Measurements from ENCODE around the gene EXOC6B.

The EXOC6B gene

DNA sequence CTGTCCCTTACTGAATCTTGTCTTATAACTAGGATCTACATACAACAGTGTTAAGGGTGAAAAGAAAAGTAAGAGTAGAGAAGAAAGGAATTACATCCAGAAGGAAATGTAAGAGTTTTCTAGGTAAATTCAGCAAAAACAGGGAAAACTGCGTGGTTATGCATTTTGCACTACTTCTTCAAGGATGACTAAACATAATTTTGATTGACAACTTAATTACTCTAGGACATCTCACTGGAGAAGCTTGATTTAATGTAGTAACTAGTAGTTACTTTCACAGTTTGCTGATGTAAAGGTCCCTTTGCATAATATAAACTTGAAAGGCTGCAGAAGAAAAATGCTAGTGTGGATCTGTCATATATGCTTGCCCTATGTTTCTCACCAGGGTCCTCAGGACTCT, 464.8 kb downstream of the EXOC6B start:
- TF ChIP-seq TCF12 (IDR thresholded peaks at IDR 0.05; ENCODE audit: low read depth) (no peak), ZBTB7A (IDR thresholded peaks at IDR 0.05; ENCODE audit: low read depth) (no peak), EGR1 (IDR thresholded peaks at IDR 0.05) (no peak), EP300 (IDR thresholded peaks at IDR 0.05; ENCODE audit: borderline replicate concordance) (no peak), YY1 (IDR thresholded peaks at IDR 0.05; ENCODE audit: low read depth) (no peak), NFIC (IDR thresholded peaks at IDR 0.05) (no peak), TAF1 (IDR thresholded peaks at IDR 0.05; ENCODE audit: low read depth) (no peak), CREB1 (IDR thresholded peaks at IDR 0.05; ENCODE audit: low read depth) (no peak), RAD21 (IDR thresholded peaks at IDR 0.05; ENCODE audit: low read depth) (no peak)
- TF ChIP-seq, protein P1, sequence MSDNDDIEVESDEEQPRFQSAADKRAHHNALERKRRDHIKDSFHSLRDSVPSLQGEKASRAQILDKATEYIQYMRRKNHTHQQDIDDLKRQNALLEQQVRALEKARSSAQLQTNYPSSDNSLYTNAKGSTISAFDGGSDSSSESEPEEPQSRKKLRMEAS (IDR thresholded peaks at IDR 0.05), result no peak
- TF ChIP-seq, protein P2, sequence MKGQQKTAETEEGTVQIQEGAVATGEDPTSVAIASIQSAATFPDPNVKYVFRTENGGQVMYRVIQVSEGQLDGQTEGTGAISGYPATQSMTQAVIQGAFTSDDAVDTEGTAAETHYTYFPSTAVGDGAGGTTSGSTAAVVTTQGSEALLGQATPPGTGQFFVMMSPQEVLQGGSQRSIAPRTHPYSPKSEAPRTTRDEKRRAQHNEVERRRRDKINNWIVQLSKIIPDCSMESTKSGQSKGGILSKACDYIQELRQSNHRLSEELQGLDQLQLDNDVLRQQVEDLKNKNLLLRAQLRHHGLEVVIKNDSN (IDR thresholded peaks at IDR 0.05), result no peak
- TF ChIP-seq, protein P3, sequence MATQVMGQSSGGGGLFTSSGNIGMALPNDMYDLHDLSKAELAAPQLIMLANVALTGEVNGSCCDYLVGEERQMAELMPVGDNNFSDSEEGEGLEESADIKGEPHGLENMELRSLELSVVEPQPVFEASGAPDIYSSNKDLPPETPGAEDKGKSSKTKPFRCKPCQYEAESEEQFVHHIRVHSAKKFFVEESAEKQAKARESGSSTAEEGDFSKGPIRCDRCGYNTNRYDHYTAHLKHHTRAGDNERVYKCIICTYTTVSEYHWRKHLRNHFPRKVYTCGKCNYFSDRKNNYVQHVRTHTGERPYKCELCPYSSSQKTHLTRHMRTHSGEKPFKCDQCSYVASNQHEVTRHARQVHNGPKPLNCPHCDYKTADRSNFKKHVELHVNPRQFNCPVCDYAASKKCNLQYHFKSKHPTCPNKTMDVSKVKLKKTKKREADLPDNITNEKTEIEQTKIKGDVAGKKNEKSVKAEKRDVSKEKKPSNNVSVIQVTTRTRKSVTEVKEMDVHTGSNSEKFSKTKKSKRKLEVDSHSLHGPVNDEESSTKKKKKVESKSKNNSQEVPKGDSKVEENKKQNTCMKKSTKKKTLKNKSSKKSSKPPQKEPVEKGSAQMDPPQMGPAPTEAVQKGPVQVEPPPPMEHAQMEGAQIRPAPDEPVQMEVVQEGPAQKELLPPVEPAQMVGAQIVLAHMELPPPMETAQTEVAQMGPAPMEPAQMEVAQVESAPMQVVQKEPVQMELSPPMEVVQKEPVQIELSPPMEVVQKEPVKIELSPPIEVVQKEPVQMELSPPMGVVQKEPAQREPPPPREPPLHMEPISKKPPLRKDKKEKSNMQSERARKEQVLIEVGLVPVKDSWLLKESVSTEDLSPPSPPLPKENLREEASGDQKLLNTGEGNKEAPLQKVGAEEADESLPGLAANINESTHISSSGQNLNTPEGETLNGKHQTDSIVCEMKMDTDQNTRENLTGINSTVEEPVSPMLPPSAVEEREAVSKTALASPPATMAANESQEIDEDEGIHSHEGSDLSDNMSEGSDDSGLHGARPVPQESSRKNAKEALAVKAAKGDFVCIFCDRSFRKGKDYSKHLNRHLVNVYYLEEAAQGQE (IDR thresholded peaks at IDR 0.05; ENCODE audit: low read depth), result no peak

DNA sequence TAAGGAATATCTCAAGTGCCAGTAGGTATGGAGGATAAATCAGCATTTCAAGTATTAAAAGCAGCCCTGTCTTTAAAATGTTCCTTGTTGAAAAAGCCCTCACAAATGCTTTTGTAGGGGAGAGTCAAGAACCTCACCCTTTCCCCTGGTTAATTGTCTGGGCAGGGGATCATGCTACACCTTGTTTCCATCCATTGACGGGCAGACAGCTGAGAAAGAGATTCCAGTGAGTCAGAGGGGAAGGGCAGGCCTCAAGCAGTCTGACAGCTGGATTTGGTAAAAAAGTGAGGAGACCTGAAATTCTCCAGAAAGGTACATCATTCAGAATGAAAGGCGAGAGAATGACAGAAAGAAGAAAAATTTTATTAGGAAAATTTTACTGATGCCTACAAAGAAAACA, 475.0 kb downstream of the EXOC6B start:
- TF ChIP-seq, protein P3 (IDR thresholded peaks at IDR 0.05; ENCODE audit: low read depth), result no peak
- TF ChIP-seq TEAD4 (IDR thresholded peaks at IDR 0.05) (no peak), TCF12 (IDR thresholded peaks at IDR 0.05; ENCODE audit: low read depth) (no peak), ZBTB7A (IDR thresholded peaks at IDR 0.05; ENCODE audit: low read depth) (no peak), RAD21 (IDR thresholded peaks at IDR 0.05; ENCODE audit: low read depth) (no peak), YY1 (IDR thresholded peaks at IDR 0.05; ENCODE audit: low read depth) (no peak), NFIC (IDR thresholded peaks at IDR 0.05) (no peak), EGR1 (IDR thresholded peaks at IDR 0.05) (no peak), EP300 (IDR thresholded peaks at IDR 0.05; ENCODE audit: borderline replicate concordance) (no peak), FOXM1 (IDR thresholded peaks at IDR 0.05; ENCODE audit: borderline replicate concordance, low read depth) (no peak), CEBPB (IDR thresholded peaks at IDR 0.05) (no peak)

DNA sequence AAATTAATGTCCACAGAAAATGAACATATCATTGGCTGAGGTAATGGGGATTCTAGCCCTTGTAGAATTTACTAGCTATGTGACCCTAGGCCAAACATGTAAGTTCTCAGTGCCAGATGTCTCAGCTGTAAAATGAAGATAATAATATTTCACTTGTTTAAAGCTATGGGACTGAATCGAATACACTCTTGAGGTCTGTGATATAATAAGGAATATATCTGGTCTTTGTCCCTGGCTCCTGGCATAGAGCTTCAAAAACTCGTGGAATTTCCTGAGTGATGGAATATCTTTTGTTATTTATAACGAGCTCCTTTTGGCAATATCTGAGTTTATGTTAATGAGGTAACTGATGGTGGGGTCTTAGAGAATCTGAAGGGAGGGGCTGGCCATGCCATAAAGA, 476.8 kb downstream of the EXOC6B start:
- TF ChIP-seq EGR1 (IDR thresholded peaks at IDR 0.05), result no peak

DNA sequence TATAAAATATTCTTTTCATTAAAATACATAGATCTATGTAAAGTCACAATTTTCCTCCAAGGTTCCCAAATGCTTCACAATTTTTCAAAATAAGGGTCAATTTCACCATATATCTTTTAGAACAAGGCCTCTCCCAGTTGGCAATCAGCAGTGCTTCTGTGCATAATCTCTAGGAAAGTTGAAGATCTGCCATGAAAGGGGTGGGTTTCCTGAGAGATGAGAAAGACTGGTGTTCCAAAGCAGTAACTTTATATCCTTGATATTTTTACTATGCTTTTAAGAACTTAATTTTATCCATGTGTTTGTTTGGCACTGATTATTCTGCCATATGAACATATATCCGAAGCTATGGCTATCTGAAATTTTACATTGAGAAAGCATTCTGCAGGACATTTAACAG, 478.8 kb downstream of the EXOC6B start:
- no peak for TF ChIP-seq FOXM1 (IDR thresholded peaks at IDR 0.05; ENCODE audit: borderline replicate concordance, low read depth)
- TF ChIP-seq YY1 (IDR thresholded peaks at IDR 0.05; ENCODE audit: low read depth), result no peak
- TF ChIP-seq, protein P3 (IDR thresholded peaks at IDR 0.05; ENCODE audit: low read depth), result no peak
- no peak for TF ChIP-seq EGR1 (IDR thresholded peaks at IDR 0.05)
- no peak for TF ChIP-seq RAD21 (IDR thresholded peaks at IDR 0.05; ENCODE audit: low read depth)
- no peak for TF ChIP-seq CEBPB (IDR thresholded peaks at IDR 0.05)
- TF ChIP-seq TEAD4 (IDR thresholded peaks at IDR 0.05), result no peak

DNA sequence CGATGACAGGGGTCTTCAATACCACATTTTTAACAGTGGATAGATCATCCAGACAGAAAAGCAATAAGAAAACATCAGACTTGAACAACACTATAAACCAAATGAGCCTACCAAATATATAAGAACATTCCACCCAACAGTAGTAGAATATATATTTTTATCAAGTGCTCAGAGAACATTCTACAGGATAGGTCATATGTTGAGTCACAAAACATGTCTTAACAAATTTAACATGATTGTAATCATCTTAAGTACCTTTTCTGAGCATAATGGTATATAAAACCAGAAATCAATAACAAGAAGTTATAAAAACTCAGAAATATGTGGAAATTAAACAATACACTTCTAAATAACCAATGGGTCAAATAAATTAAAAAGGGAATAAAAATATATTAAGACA, 484.2 kb downstream of the EXOC6B start:
- TF ChIP-seq ZBTB7A (IDR thresholded peaks at IDR 0.05; ENCODE audit: low read depth) (no peak), TCF12 (IDR thresholded peaks at IDR 0.05; ENCODE audit: low read depth) (no peak), FOXM1 (IDR thresholded peaks at IDR 0.05; ENCODE audit: borderline replicate concordance, low read depth) (no peak), RAD21 (IDR thresholded peaks at IDR 0.05; ENCODE audit: low read depth) (no peak), TAF1 (IDR thresholded peaks at IDR 0.05; ENCODE audit: low read depth) (no peak), EGR1 (IDR thresholded peaks at IDR 0.05) (no peak)
- TF ChIP-seq, protein P2 (IDR thresholded peaks at IDR 0.05), result no peak
